Peyer's patch (tissue), 4 donors: ENCODE results near the gene ZNF827.

Experiments used
- CTCF ChIP-seq, 6 experiments: fragments of 450-650 bp in 4 of 6; fragments of 200-600 bp in 2 of 6; sonication (generic) in 1 of 6; IDR thresholded peaks; one replicate each; pipeline ENCODE4 v1.5.1; 2017 to 2019; ENCODE audit warnings: antibody characterized with exemption in 6 of 6, mild to moderate bottlenecking in 3 of 6, moderate library complexity in 1 of 6
- POLR2A ChIP-seq, 2 donors: fragments of 450-650 bp; IDR thresholded peaks; one replicate each; pipeline ENCODE4 v1.5.1; 2017; ENCODE audit warnings: antibody characterized with exemption in 2 of 2, mild to moderate bottlenecking in 2 of 2, moderate library complexity in 2 of 2

GRCh38 chr4:145880355-145880960 lies 58.2 kb downstream of the ZNF827 start:
- TF ChIP-seq CTCF (IDR thresholded peaks at IDR 0.05) (no peak), POLR2A (IDR thresholded peaks at IDR 0.05) (no peak)
